IMR-90 (cell line): ENCODE results near the gene KCTD5.
"Not testable (repeated sequence)": the region's sequence is repeated elsewhere in the genome, so short reads cannot be mapped to it uniquely, and the experiment has no call there.

ENCODE experiments used
- POLR2A ChIP-seq: IDR thresholded peaks from 2 replicates; pipeline ENCODE4 v1.6.1; 2012; ENCODE audit warnings: mild to moderate bottlenecking, low read depth, low read length
- RFX5 ChIP-seq: IDR thresholded peaks from 2 replicates; pipeline ENCODE4 v1.8.0; 2012; ENCODE audit warnings: low read depth, mild to moderate bottlenecking, low read length, moderate library complexity
- TF ChIP-seq, protein P1 (sequence below): conservative IDR thresholded peaks from 2 replicates; pipeline ENCODE4 v1.5.1; 2012; ENCODE audit warnings: mild to moderate bottlenecking, low read depth, low read length, improper control_type of control experiment

GRCh38 chr16:2651268-2651871 is 31.0 kb upstream of the KCTD5 start:
- TF ChIP-seq, protein P1, sequence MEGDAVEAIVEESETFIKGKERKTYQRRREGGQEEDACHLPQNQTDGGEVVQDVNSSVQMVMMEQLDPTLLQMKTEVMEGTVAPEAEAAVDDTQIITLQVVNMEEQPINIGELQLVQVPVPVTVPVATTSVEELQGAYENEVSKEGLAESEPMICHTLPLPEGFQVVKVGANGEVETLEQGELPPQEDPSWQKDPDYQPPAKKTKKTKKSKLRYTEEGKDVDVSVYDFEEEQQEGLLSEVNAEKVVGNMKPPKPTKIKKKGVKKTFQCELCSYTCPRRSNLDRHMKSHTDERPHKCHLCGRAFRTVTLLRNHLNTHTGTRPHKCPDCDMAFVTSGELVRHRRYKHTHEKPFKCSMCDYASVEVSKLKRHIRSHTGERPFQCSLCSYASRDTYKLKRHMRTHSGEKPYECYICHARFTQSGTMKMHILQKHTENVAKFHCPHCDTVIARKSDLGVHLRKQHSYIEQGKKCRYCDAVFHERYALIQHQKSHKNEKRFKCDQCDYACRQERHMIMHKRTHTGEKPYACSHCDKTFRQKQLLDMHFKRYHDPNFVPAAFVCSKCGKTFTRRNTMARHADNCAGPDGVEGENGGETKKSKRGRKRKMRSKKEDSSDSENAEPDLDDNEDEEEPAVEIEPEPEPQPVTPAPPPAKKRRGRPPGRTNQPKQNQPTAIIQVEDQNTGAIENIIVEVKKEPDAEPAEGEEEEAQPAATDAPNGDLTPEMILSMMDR = not testable (repeated sequence)
- not testable (repeated sequence) for TF ChIP-seq POLR2A, RFX5
